NCI-H1092 (cell line): Measurements from ENCODE around the gene HYPK.
"Not testable (repeated sequence)": the region's sequence is repeated elsewhere in the genome, so short reads cannot be mapped to it uniquely, and the experiment has no call there.

Experiments
- DNase-seq: peaks from one replicate; lab custom pipeline; 2025; lab: John Stamatoyannopoulos, UW

Gene HYPK

DNA sequence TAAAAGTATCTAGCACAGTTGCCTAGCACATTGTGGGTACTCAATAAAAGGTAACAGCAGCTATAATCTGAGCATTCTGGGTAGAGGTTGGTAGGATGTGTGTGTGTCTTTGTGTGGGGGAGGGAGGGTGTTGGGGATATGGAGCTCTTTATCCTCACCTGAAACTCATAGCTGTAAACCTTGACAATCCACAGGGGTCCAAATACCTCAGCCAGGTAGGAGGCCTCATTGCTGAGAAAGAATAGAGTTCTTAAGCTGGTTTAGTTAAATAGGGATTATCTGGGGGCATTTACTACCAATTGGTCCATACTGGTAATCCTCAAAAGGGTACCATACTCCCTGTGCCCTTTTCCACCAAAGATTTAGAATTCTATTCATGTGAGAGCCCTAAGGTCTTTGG, 4.4 kb upstream of the HYPK start:
- DNase-seq = no peak

DNA sequence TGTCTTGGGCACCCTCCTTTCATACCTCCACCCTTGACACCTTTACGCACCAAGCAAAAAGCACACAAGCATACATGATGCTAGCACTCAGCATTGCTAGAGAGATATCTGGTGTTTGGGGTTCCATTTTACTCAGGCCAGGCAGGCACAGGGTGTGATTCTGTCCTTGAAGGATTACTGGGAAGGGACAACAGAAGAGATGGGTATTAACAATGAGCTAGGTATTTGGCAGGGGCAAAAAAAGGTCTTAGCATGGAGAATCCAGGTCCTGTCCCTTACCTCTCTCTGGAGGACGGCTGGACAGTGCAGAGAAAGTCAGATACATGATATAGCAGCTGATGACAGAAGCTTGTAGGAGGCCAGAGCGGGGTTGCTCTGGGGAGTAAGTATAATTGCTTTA, 3.8 kb upstream of the HYPK start:
- DNase-seq = no peak

DNA sequence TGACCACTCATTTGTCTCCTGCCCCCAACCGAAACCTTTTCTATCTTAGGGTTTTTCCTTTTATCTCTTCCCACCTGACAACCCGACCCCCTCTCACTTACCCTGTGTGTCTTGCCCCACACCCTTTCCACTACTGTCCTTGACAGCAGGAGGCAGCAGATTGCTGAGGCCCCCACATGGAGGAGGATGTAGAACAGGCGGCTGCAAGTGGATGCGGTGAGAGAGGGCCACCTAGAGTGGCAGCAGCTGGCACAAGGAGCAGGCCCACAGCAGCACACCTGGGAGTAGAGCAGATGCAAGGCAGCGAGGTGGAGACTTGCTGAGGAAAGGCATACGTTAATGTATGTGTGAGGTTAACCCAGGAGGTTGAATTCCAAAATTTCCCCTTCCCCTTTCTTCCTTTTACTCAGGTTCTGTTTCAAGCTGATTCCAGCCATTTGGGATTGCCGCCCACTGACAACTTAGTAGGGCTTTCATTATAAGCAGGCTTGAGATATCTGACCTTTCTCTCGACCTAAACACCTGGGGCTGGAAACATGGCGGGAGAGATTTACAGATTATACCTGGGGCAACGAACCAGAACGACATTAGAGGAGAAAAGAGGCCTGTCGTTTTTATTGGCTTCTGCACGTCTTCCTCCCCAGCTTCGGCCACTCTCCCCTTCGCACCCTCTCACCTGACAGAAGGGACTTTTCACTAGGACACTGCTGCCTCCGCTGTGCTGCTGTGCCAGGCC, 1.0 kb upstream of the HYPK start:
- DNase-seq = no peak

DNA sequence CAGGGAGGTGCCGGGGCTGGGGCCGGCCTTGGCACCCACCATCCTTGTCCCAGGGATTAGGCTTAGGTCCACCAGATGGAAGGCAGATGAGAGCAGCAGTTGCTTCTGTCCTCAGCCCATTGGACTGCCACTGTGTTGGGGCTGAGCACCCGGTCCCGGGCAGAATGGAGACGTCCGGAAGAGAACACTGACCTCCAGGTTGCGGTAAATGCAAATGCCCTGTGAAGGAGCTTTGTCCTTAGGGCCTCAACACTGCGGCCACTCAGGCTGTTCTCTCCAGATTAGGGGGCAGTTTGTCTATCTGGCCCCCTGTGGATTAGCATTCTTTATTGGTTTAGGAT, 484 bp upstream of the HYPK start, which contains the start of gene SERINC4:
TSS of gene SERINC4 (minus strand) at position 276 of the 341 bp plus-strand sequence. CDS start at position 42, 234 bp downstream.
- no peak for DNase-seq

DNA sequence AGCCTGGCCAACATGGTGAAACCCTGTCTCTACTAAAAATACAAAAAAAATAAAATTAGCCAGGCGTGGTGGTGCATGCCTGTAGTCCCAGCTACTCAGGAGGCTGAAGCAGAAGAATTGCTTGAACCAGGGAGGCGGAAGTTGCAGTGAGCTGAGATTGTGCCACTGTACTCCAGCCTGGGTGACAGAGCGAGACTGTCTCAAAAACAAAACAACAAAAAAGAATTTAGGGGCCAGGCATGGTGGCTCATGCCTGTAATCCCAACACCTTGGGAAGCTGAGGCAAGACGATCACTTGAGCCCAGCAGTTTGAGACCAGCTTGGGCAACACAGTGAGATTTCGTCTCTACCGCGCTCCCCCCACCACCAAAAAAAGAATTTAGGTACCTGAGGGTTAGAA, 2.3 kb downstream of the HYPK start:
- not testable (repeated sequence) for DNase-seq

DNA sequence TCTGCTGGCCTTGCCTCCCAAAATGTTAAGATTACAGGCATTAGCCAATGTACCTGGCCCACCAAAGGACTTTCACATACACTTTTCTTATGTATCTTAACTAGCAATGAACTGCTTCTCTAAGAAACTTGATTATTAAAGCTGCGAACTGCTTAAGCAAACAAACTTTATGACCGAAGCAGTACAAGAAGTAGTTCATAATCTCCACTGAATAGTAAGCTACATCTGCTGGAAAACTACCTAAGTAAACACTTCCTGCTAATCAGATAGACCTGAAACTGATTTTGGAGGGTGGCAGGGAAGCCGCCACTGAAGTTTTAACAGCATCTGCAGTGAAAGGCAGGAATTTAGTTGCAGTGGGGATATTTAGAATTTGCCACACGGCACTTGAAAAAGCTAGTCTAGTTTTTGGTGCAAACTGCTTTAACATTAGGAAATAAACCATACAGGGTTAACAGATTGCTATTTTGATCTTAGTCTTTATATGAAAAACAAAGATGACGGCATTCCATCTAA, 8.1 kb downstream of the HYPK start:
- DNase-seq = no peak

- no peak for DNase-seq
These were observed 8.7 kb downstream of the HYPK start for GRCh38 chr15:43808960-43809678.

DNA sequence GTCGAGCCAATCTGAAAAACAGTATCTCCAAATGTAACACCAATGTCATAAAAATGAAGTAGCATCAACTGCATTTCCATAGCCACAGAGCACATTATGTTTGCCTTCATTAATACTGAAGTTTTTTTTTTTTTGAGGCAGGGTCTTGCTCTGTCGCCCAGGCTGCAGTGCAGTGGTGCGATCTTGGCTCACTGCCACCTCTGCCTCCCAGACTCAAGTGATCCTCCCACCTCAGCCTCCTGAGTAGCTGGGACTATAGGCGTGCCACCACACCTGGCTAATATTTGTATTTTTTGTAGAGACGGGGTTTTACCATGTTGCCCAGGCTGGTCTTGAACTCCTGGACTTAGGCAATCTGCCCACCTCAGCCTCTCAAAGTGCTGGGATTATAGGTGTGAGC, 14.7 kb downstream of the HYPK start:
- DNase-seq = not testable (repeated sequence)

DNA sequence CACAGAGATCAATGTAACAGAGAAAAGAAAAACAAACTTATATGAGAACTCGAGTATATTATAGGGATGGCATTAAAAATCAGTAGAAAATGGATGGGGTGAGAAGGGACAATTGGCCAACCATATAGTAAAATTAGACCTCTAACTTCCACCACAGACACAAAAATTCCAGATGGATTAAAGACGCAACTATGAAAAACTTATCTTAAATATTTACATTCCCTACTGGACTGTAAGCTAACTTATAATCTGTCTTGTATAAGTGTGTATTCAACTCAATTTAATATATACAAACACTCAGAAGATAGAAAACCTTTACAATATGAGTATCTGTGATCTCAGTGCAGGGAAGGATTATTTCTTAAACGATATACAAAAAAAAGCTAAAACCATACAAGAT, 21.1 kb downstream of the HYPK start:
- DNase-seq = no peak

DNA sequence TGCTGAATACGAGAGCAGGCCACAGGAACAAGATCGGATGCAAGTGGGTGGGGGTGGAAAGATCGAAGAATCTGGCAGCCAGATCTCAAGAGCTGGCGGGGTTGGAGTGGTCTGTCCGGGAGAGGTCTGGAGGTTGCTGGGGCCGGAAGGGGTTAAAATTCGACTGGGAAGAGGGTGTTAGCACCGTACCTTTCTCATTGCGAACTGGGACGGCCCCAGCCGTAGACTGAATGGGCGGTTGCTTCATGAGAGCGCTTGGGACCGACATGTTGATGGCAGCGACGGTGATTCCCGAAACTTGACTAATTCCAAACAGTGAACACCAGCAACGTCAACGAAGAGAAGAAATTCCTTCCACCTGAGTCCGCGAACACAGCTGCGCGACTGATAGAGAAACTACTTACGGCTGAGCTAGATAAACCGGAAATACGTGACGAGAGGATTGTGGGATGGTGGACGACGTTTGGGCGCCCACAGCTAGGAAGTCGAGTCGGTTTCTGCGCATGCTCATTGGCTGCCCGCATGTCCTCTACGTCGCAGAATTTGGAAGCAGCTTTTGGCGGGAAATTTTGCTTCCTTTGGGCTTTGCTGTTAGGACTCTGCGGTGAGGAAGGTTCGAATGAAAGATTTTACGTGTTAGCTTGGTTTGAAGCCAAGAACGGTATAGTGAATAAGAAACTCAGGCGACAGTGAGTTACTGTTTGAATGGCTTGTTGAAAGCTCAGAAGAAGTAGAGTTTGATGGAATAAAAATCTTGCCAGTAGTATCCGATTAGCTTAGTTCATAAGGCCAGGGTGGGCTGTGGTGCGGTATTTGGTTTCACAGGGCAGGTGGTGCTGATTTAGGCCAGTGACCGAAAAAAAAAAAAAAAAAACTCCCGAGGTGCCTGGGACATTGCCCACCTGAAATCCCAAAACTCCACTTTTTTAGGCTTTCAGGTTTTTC, 24.2 kb downstream of the HYPK start, which contains the start of gene MFAP1:
TSS of gene MFAP1 (minus strand) at position 389 of the 945 bp plus-strand sequence. CDS start at position 268, 121 bp downstream.
- peak; percentile 91 for DNase-seq

DNA sequence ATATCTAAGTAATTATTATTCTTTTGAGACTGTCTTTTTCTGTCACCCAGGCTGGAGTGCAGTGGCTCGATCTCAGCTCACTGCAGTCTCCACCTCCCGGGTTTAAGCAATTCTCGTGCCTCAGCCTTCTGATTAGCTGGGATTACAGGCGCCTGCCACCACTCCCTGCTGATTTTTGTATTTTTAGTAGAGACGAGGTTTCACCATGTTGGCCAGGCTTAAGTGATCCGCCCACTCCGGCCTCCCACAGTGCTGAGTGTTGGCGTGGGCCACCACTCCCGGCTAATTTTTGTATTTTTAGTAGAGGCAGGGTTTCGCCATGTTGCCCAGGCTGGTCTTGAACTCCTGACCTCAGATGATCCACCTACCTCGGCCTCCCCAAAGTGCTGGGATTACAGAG, 24.9 kb downstream of the HYPK start:
- DNase-seq = not testable (repeated sequence)

GRCh38 chr15:43826029-43826507, 25.7 kb downstream of the HYPK start:
- no peak for DNase-seq

- peak; percentile 71 for DNase-seq
These were observed 26.3 kb downstream of the HYPK start, which contains the start of gene WDR76 for GRCh38 chr15:43826508-43827341. Gene WDR76, plus strand, starts transcription at chr15:43827002. Its CDS starts 31 bp downstream, at chr15:43827033.

DNA sequence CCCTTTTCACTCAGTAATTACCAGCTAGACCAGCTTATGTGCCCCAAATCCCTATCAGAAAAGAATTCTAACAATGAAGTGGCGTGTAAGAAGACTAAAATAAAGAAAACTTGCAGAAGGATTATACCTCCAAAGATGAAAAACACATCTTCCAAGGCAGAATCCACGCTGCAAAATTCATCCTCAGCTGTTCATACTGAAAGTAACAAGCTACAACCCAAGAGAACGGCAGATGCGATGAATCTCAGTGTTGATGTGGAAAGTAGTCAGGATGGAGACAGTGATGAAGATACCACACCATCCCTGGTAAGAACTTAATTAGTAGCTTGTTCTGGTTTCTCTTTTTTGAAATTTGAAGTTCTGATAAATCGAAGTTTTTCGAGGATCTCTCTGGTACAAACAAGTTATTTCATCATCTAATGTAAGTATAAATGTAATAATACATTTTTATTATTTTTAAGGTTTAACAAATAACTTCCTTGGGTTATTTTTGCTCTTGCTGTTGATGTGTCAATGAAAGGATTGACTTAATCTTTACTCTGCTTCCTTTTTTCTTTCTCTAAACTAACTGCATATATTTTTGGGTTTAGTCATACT, 27.8 kb downstream of the HYPK start:
- no peak for DNase-seq

DNA sequence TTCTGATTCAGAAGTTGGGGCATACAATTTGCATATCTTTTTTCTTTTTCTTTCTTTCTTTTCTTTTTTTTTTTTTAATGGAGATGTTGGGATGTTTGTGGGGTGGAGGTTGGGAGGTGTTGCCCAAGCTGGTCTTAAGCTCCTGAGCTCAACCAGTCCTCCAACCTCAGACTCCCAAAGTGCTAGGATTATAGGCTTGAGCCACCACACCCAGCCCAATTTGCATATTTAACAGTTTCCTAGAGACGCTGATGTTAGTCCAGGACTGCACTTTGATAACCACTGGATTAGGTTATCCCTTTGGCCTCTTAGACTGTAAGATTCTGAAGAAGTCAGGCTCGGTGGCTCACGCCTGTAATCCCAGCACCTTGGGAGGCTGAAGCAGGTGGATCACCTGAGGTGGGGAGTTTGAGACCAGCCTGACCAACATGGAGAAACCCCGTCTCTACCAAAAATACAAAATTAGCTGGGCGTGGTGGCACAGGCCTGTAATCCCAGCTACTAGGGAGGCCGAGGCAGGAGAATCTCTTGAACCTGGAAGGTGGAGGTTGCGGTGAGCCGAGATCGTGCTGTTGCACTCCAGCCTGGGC, 29.6 kb downstream of the HYPK start:
- DNase-seq = not testable (repeated sequence)

DNA sequence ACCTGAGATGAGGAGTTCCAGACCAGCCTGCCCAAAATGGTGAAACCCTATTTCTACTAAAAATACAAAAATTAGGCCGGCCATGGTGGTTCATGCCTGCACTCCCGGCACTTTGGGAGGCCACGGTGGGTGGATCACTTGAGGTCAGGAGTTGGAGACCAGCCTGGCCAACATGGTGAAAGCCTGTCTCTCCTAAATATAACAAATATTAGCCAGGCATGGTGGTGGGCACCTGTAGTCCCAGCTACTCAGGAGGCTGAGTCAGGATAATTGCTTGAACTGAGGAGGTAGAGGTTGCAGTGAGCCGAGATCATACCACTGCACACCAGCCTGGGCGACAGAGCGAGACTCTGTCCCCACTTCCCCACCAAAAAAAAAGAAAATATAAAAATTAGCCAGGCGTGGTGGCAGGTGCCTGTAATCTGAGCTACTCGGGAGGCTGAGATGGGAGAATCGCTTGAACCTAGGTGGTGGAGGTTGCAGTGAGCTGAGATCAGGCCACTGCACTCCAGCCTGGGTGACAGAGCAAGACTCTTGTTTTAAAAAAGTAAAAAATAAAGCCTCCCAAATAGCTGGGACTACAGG, 30.4 kb downstream of the HYPK start:
- DNase-seq = not testable (repeated sequence)

DNA sequence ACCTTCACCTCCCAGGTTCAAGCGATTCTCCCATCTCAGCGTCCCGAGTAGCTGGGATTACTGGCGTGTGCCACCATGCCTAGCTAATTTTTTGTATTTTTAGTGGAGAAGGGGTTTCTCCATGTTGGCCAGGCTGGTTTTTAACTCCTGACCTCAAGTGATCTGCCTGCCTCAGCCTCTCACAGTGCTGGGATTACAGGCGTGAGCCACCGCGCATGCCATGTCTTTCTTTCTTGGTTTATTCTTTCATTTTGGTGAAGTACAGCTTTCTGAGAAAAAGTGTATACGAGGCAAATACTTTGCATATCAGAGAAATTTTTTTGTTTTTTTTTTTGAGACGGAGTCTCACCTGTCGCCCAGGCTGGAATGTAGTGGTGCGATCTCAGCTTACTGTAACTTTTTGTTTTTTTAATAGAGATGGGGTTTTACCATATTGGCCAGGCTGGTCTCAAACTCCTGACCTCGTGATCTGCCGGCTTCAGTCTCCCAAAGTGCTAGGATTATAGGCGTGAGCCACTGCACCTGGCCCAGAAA, 31.2 kb downstream of the HYPK start:
- DNase-seq = not testable (repeated sequence)

DNA sequence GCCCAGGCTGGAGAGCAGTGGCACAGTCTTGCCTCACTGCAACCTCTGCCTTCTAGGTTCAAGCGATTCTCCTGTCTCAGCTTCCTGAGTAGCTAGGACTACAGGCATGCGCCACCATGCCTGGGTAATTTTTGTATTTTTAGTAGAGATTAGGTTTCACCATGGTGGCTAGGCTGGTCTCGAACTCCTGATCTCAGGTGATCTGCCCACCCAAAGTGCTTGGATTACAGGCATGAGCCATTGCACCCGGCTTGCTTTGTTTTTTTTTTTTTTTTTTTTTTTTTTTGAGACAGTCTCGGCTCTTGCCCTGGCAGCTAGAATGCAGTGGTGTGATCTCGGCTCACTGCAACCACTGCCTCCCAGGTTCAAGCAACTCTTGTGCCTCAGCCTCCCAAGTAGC, 32.1 kb downstream of the HYPK start:
- not testable (repeated sequence) for DNase-seq

GRCh38 chr15:43845421-43845820, 45.0 kb downstream of the HYPK start:
- DNase-seq = no peak
